HTERT RPE-1 (cell line): ENCODE data around the gene BBS10.
"Not testable (repeated sequence)": the region's sequence is repeated elsewhere in the genome, so short reads cannot be mapped to it uniquely, and the experiment has no call there.

Source experiments
- in situ Hi-C: fragments of 300-500 bp; cut with MboI; formaldehyde crosslinking; loops from 4 replicates; pipeline ENCODE4 v1.14.3; 2020; ENCODE audit warnings: low sequenced_read_pairs

The BBS10 gene

GRCh38 chr12:76348079-76348901 lies at the start of gene BBS10:
Gene BBS10 (minus strand): TSS chr12:76348415. CDS start chr12:76348358, 57 bp downstream.
- in situ Hi-C loops = no loop called here

- in situ Hi-C loops = no loop called here
These were observed 43.2 kb upstream of the BBS10 start for GRCh38 chr12:76391461-76391860.

- in situ Hi-C loops = no loop called here
These were observed 39.4 kb upstream of the BBS10 start for GRCh38 chr12:76387614-76388013.

- in situ Hi-C loops = no loop called here
These were observed 36.3 kb upstream of the BBS10 start for GRCh38 chr12:76384560-76384959.

DNA sequence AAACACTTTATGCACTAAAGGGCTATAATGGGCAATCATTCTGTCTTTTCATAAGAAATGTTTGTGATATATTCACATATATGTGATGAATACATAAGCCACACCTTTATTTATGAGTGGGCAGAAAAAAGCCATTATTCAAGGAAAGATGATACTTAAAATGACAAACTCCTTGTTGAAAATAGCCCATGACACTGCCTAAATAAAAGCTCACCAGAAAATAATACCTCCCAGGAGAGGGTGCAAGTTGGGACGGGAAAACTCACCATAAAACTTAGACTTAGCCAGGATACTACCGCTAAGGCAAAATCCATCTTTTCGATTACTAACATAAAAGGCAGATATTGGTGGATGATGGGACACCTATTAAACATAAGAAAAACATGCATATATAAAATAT lies 35.8 kb upstream of the BBS10 start:
- in situ Hi-C loops = no loop called here

DNA sequence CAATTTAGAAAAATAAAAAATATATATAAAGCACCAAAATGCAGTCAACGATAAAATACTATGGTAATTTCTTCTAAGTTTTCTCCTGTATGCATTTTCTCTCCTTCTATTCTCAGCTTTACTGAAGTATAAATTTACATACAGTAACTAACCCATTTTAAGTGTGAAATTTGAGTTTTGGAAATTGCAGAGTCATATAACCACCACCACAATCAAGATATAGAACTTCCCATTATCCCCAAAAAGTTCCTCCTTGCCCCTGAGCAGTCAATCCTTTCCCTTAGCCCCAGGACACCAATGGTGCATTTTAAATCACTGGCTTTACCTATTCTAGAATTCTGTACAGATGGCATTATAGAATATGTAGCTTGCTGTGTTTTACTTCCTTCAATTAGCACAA lies 31.0 kb upstream of the BBS10 start:
- in situ Hi-C loops = no loop called here

GRCh38 chr12:76376876-76377275 lies 28.7 kb upstream of the BBS10 start:
- in situ Hi-C loops = not testable (repeated sequence)

GRCh38 chr12:76375939-76376338 lies 27.7 kb upstream of the BBS10 start:
- in situ Hi-C loops = no loop called here

DNA sequence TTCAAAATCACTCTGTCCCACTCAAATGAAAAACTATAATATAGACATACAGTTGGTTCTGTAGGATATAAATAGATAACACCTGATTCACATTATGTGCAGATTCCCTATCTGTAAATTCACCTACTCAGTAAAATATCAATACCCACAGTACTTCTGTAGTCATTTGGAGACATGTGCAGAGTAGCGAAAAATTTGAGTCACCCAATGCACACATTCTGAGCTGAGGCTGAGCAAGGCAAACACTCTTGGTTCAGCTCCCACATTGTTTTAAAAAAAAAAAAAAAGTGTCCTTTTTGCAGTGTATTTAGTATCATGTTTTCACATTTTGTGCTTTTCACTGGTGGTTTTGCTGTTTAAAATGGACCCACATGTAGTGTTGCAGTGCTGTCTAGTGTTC lies 27.3 kb upstream of the BBS10 start:
- in situ Hi-C loops = no loop called here

- in situ Hi-C loops = no loop called here
These were observed 26.3 kb upstream of the BBS10 start for GRCh38 chr12:76374386-76375020.

GRCh38 chr12:76368230-76368629 lies 20.0 kb upstream of the BBS10 start:
- in situ Hi-C loops = no loop called here

GRCh38 chr12:76366163-76366562 lies 17.9 kb upstream of the BBS10 start:
- in situ Hi-C loops = no loop called here

GRCh38 chr12:76364131-76364530 lies 15.9 kb upstream of the BBS10 start:
- in situ Hi-C loops = not testable (repeated sequence)

- in situ Hi-C loops = no loop called here
These were observed 12.1 kb upstream of the BBS10 start for GRCh38 chr12:76360316-76360715.

DNA sequence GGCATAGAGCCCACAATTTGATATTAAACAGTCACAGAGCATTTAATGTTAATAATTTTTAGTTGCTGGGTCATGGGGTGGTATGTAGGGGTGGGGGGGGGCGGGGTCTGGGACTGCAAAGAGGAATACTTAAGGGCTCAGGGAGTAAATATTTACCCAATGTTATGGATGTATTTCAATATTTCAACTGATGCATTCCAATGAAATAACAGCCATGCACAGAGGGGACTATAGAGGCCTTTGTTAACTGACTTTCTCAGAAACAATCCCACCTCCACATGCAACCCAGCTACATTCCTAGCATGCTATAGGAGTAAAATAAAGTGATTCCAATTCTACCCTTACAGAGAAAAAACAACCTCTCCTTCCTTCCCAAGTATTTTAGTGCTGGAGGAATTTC lies 7.9 kb upstream of the BBS10 start:
- in situ Hi-C loops = no loop called here

DNA sequence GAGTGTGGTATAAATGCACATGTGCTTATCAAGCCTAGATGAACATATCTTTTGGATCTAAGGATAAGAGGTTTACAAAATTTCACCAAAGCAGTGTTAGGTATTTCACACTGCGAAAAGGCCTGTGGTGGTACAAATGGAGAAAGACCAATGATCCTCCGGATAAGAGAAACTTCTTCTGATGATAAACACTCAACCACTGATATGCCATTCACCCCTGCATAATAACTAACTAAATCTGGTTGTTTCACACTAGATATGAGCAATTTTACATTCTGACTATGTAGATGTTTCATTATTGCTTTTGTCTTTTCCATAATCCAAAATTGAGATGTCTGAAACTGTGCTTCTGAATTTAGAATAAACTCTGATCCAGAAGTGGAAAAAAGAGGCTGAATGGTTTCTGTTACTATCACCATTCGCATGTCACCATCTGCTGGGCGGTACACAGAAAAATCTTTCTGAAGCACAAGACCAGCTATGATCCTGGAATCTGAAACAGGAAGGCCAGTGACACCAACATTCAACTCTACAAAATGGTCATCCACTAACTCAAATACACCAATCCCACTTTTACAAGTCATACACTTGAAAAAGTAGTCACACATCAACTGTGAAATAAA lies 1.3 kb downstream of the BBS10 start:
- in situ Hi-C loops = no loop called here

- in situ Hi-C loops = no loop called here
These were observed 2.0 kb downstream of the BBS10 start for GRCh38 chr12:76346236-76346635.

DNA sequence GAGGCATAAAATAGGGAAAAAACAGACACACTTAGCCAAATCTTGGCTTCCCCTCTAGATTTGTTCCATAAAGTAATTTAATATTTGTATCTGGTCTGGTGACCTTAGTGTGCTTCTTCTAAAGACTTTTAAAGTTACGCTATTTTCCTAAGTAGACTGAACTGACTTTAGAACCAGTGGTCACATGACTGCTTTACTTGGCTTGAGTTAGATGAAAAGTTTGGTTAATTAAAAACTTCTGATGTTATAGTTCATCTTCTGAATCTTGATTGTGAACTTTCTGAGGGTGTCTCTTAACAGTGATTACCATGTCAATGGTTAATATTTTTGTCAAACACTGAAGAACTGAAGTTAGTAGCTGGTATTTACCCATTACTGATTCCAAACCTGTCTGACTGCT lies 2.6 kb downstream of the BBS10 start:
- in situ Hi-C loops = no loop called here

- in situ Hi-C loops = no loop called here
These were observed 6.7 kb downstream of the BBS10 start for GRCh38 chr12:76341436-76342030.

DNA sequence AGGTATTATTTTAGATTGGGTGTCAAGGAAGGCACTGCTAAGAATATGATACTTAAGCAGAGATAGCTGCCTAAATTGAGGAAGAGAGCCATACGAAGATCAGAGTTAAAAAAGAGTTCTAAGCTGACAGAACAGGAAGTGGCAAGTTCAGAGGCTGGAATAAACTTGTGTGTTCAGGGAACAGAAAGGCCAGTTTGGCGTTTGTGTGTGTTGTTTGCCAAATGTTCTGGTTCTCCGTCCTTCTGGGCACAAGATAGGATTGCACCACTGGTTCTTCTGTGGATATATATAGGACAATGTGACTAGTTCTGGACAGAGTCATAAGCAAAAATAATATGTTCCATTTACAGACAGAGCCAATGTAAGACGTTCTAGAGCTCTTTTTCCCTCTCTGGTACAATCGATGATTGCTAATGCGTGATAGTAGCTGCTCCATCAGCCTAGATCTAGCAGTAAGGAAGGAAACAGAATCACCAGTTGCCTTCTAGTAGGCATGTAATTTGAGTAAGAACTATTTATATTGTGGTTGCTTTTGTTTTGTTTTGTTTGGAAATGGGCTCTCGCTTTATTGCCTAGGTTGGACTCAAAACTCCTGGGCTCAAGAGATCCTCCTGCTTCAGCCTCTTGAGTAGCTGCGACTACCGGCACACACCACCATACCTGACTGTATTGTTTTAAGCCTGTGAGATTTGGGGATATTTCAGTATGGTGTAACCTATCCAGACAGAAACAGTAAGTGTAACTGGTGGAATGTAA lies 7.4 kb downstream of the BBS10 start:
- in situ Hi-C loops = no loop called here

DNA sequence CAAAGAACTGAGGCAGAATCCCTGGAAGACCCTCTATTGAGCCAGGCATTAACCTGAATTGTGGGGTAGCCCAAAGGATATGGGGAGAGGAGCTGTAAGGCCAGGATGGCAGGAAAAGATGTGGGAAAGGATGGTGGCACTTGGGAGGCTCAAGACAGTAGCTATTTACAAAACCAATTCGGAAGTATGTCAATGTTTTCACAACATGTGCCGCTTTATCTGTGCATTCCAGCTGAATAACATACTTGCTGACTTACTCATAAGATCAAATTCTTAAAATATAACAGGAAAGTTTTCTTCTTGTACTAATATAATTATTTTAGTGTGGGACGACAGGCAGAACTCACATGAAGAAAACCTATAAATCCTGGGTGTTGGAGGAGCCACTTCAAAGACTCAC lies 10.6 kb downstream of the BBS10 start:
- in situ Hi-C loops = no loop called here
